ENCODE results near the gene UBE2E3.

UBE2E3 gene

GRCh38 chr2:180938451-180938850 lies 42.0 kb upstream of the UBE2E3 start:
- H2AFZ ChIP-seq (ENCODE audit: low read depth, low read length), result no peak overlapping the region
- no peak overlapping the region for H3K4me3 ChIP-seq (ENCODE audit: low read length)
- H3K36me3 ChIP-seq (replicated peaks; ENCODE audit: low read depth, low read length), result peaks cover 13% of the 10 kb centered on the region
- peaks cover 16% of the 10 kb centered on the region for H3K4me1 ChIP-seq (ENCODE audit: low read length)
- no peaks in the 10 kb centered on the region for H3K27me3 ChIP-seq (ENCODE audit: low read depth, low read length)
- H3K9ac ChIP-seq (ENCODE audit: low read length), result no peak overlapping the region
- no peaks in the 10 kb centered on the region for H4K20me1 ChIP-seq (ENCODE audit: insufficient read depth, low read length)
- TF ChIP-seq EZH2phosphoT487 (IDR thresholded peaks at IDR 0.05; ENCODE audit: low read depth) (no peak), CTCF (IDR thresholded peaks at IDR 0.05; ENCODE audit: low read depth, low read length) (no peak)
- no peak overlapping the region for H3K27ac ChIP-seq (ENCODE audit: low read length)
- no peak overlapping the region for H3K4me2 ChIP-seq (ENCODE audit: low read length)
- peaks cover 7% of the 10 kb centered on the region; the same call in 1 of the 2 replicates for H3K9me3 ChIP-seq (ENCODE audit: insufficient read depth, low read length)
- H3K79me2 ChIP-seq (ENCODE audit: low read length), result no peaks in the 10 kb centered on the region

- no peak overlapping the region for H2AFZ ChIP-seq (ENCODE audit: low read depth, low read length)
- H3K9ac ChIP-seq (ENCODE audit: low read length), result no peak overlapping the region
- no peak for TF ChIP-seq CTCF (IDR thresholded peaks at IDR 0.05; ENCODE audit: low read depth, low read length)
- TF ChIP-seq EZH2phosphoT487 (IDR thresholded peaks at IDR 0.05; ENCODE audit: low read depth), result no peak
- peaks cover 3% of the 10 kb centered on the region; the same call in 1 of the 2 replicates for H3K4me1 ChIP-seq (ENCODE audit: low read length)
- H3K4me3 ChIP-seq (ENCODE audit: low read length), result no peak overlapping the region
- no peaks in the 10 kb centered on the region for H3K79me2 ChIP-seq (ENCODE audit: low read length)
- H4K20me1 ChIP-seq (ENCODE audit: insufficient read depth, low read length), result no peaks in the 10 kb centered on the region
- H3K4me2 ChIP-seq (ENCODE audit: low read length), result no peak overlapping the region
- H3K27me3 ChIP-seq (ENCODE audit: low read depth, low read length), result no peaks in the 10 kb centered on the region
- no peak overlapping the region for H3K27ac ChIP-seq (ENCODE audit: low read length)
- H3K9me3 ChIP-seq (ENCODE audit: insufficient read depth, low read length), result no peaks in the 10 kb centered on the region
- H3K36me3 ChIP-seq (replicated peaks; ENCODE audit: low read depth, low read length), result no peaks in the 10 kb centered on the region
Observed at GRCh38 chr2:180943275-180943674, 37.1 kb upstream of the UBE2E3 start.

- H2AFZ ChIP-seq (ENCODE audit: low read depth, low read length), result no peak overlapping the region
- TF ChIP-seq CTCF (IDR thresholded peaks at IDR 0.05; ENCODE audit: low read depth, low read length), result no peak
- no peak for TF ChIP-seq EZH2phosphoT487 (IDR thresholded peaks at IDR 0.05; ENCODE audit: low read depth)
- no peaks in the 10 kb centered on the region for H3K4me1 ChIP-seq (ENCODE audit: low read length)
- H3K27me3 ChIP-seq (ENCODE audit: low read depth, low read length), result no peaks in the 10 kb centered on the region
- no peak overlapping the region for H3K4me3 ChIP-seq (ENCODE audit: low read length)
- no peaks in the 10 kb centered on the region for H3K9me3 ChIP-seq (ENCODE audit: insufficient read depth, low read length)
- H3K36me3 ChIP-seq (replicated peaks; ENCODE audit: low read depth, low read length), result no peaks in the 10 kb centered on the region
- H3K27ac ChIP-seq (ENCODE audit: low read length), result no peak overlapping the region
- no peaks in the 10 kb centered on the region for H3K79me2 ChIP-seq (ENCODE audit: low read length)
- H3K4me2 ChIP-seq (ENCODE audit: low read length), result no peak overlapping the region
- H4K20me1 ChIP-seq (ENCODE audit: insufficient read depth, low read length), result no peaks in the 10 kb centered on the region
- no peak overlapping the region for H3K9ac ChIP-seq (ENCODE audit: low read length)
Observed at GRCh38 chr2:180944372-180944771, 36.0 kb upstream of the UBE2E3 start.

- no peak overlapping the region for H3K4me2 ChIP-seq (ENCODE audit: low read length)
- H3K27ac ChIP-seq (ENCODE audit: low read length), result no peak overlapping the region
- no peaks in the 10 kb centered on the region for H3K4me1 ChIP-seq (ENCODE audit: low read length)
- H3K36me3 ChIP-seq (replicated peaks; ENCODE audit: low read depth, low read length), result no peaks in the 10 kb centered on the region
- H4K20me1 ChIP-seq (ENCODE audit: insufficient read depth, low read length), result no peaks in the 10 kb centered on the region
- H2AFZ ChIP-seq (ENCODE audit: low read depth, low read length), result no peak overlapping the region
- H3K27me3 ChIP-seq (ENCODE audit: low read depth, low read length), result no peaks in the 10 kb centered on the region
- H3K9ac ChIP-seq (ENCODE audit: low read length), result no peak overlapping the region
- no peak overlapping the region for H3K4me3 ChIP-seq (ENCODE audit: low read length)
- H3K9me3 ChIP-seq (ENCODE audit: insufficient read depth, low read length), result no peaks in the 10 kb centered on the region
- no peak for TF ChIP-seq EZH2phosphoT487 (IDR thresholded peaks at IDR 0.05; ENCODE audit: low read depth)
- no peak for TF ChIP-seq CTCF (IDR thresholded peaks at IDR 0.05; ENCODE audit: low read depth, low read length)
- no peaks in the 10 kb centered on the region for H3K79me2 ChIP-seq (ENCODE audit: low read length)
Observed at GRCh38 chr2:180947208-180947689, 33.2 kb upstream of the UBE2E3 start.
